ENCODE results near the gene NTMT1.
A peak's percentile ranks its signal among the peaks of the same experiment; 100 is the strongest.

Gene NTMT1

DNA sequence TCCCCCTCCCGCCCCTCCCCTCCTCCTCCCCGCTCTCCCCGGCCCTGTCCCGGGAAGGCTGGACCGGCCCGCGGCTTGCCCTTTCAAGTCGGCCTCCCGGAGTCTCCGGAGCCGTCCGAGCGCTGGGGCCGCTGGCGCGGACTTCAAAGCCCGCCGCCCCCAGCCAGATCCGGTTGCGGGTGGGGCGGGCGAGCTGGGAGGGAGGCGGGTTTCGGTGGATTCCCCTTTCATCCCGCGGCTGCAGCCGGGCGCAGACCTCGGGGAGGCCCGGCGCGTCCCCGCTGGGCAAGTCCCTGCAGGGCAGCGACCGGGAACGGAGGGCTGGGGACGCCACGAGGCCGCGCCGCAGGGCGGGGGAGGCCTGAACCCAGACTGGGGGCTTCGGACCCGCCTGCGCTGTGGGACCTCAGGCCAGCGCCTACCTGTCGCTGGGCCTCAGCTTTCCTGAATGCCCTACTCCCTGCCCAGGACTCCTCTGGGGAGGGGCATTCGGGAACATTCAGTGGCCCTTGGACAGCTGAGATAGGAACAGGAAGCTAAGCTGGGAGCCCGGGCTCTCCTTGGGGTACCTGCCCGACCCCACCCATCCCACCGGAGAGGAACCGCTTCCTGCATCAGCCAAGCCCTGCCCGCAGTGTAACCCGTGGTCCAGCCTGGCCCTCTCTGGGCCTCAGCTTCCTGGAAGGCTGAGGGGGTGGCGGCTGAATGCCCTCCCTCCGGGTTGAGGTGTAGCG, 28.4 kb upstream of the NTMT1 start:
- no peak for DNase-seq (ENCODE audit: low spot score)

DNA sequence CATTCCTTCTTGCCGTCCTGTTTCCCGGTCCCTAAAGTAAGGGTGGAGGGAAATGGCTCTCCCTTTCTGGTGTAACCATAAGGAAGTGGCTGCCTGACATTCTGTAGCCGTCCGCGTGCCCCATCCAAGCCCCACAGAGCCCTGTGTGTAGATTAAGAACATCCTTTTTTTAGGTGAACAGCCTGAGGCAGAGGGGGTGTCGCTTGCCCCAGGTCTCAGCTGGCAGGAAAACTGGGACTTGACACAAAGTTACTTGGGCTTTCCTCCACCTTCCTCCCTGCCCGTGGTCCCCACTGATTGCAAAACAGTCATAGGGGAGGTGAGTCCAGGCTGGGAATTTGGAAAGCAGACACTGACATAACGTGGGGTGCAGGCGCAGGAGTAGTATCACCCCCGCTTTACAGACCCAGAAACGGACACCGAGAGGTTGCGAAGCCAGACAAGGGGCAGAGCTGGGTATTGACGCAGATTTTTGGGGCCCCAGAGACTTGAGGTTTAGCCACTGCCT, 27.8 kb upstream of the NTMT1 start:
- no peak for DNase-seq (ENCODE audit: low spot score)

DNA sequence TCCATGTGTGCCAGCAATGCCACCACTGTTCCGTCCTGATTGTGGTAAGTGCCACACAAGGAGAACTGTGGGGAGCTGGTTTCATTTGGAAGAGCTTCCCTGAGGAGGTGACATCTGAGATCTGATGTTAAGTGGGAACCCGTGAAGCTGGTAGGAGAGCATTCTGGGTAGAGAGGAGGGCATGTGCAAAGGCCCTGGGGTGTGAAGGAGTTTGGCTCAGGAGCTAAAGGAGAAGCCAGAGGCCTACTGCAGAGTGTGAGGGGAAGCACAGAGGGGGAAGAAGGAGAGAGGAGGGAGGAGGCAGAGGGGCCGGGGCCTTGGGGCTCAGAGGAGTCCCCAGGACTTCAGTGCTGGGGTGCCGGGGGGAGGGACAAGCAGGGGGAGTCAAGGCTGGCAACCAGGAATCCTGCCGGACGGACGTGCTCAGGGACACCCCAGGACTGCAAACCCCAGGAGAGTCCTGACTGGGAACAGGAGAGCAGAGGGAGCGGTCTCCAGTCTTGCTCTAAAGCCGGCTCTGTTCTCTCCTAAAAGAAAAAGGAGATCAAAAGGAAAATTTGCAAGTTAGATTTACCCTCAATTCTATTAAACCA, 24.8 kb upstream of the NTMT1 start:
- no peak for DNase-seq (ENCODE audit: low spot score)

DNA sequence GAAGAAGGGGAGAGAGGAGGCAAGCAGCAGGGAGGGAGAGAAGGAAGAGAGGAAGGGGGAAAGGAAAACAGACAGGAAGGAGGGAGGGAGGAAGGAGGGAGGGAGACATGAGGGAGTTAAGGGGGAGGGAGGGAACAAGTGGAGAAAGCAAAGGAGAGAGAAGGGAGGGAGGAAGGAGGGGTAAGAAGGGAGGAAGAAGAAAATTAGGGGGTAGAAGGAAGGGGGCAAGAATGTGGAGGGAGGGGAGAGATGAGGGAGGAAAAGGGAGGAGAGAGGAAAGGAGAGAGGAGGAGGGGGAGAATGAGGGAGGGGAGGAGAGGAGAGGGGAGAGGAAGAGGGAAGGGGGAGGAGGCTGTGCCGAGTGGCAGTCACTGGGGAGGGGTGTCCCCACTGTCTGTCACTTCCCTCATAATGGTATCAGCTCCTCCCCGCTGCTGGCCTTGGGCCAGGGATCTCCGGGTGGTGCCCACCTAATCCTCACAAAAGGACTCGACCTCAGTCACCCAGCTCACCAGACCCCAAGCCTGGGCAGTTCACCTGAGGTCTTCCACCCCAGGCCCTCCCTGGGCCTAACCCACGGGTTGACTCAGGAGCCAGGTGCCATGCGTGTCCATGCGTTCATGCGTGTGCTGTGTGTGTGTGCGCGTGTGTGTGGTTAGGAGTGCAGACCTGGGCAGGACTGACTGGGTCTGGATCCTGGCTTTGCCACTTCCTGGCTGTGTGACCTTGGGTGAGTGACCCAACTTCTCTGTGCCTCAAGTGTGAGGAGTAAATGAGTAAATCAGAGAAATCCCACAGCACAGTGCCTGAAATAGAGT, 23.2 kb upstream of the NTMT1 start:
- DNase-seq (ENCODE audit: low spot score), result no peak

DNA sequence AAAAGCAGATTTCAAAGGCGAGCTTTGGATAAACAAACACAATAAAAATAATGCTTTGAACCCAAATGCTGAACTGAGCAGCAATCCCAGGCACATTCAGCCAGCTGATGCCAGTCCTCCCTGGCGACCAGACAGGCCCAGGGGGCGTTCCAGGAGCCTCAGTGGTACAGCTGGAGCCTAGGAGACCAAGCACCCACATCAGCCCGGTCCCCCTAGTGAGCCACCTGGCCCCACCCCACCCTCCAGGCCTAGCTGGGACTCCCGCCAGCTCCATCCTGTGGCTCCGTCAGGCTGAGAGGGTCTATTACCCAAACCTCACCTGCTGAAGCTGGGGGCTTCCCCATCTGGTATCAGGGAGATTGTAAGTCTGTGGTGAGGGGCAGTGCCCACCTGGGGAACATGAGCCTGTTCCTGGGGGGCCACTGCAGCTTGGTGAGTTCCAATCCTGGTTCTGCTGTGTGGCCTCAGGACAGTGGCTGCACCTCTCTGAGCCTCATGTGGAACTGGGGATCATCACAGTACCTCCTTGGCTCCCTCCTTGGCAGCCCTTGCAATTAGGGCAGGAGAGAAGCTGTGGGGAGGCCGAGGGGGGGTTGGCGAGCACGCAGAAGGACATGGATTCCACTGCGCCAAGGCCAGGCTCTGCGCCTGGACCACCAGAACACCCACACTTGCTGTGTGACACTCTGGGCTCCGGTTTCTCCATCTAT, 21.8 kb upstream of the NTMT1 start:
- DNase-seq (ENCODE audit: low spot score), result no peak

DNA sequence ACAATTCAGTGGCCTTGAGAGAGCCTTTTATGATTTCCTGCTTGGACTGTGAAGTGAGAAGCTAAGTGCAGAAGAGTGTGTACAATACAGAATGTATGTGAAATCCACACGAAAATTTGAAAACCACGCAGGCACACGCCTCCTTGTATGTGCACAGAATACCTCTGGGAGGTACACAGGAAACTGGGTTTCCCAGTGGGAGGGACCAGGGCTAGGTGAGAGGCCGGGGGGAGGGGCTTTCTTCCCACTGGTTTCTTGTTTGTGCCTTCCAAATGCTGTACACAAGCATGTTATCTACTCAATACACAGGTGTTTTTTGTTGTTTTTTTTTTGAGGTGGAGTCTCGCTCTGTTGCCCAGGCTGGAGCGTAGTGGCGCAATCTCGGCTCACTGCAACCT, 21.2 kb upstream of the NTMT1 start:
- no peak for DNase-seq (ENCODE audit: low spot score)

DNA sequence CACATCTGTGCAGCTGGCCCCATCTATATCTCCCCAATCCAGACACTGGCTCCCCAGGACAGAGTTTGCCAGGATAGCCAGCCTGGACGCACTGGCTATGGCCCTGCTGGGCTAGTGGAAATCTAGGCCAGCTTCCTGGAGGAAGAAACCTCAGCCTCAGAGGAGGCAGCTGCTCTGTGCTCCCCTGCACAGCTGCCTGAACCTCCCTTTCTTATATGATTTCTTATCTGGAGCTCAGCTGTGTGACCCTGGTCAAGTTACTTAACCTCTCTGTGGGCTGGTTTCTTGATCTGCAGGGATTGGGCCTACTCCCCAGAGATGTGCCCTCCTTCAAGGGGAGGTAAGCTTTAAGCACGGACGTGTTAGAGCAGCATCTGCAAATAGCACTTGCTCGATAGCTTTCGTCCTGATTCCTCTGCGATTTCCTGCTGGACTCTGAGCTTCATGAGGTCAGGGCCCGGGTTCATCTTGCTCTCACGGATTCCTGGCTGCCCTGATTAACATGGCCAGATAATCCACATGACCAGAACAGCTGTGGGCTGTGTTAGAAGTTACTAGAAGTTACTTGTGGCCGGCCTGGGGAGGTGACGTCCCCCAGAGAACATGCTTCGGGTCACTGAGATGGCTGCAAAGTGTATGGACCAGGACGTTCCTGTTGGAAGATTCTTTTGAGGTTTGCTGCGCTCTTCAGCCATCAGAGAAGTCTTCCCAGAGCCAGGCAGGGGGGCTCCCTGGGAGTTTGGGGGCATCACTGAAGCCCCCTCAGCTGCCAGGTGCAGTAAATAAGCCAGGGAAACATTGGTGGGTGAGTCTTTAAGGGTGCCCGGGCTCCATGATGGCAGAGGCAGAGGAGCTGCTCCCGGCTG, 19.6 kb upstream of the NTMT1 start:
- DNase-seq (ENCODE audit: low spot score), result no peak

DNA sequence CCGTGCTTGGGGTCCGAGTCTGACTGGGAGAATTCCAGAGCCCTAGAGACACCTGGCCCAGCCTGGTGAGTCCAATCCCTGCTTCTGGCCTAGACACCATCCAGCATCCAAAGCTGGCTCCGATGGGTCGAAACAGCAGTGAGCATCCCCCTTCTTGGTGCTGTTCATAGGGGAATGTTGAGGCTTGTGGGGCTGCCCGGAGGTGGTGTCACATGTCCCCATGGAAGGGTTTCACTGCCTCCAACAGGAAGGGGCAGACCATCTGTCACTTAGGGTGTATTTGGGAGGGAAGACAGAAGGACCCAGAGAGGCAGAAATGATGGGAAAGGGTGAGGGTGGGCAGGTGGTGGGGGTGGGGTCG, 19.0 kb upstream of the NTMT1 start:
- DNase-seq (ENCODE audit: low spot score), result no peak

DNA sequence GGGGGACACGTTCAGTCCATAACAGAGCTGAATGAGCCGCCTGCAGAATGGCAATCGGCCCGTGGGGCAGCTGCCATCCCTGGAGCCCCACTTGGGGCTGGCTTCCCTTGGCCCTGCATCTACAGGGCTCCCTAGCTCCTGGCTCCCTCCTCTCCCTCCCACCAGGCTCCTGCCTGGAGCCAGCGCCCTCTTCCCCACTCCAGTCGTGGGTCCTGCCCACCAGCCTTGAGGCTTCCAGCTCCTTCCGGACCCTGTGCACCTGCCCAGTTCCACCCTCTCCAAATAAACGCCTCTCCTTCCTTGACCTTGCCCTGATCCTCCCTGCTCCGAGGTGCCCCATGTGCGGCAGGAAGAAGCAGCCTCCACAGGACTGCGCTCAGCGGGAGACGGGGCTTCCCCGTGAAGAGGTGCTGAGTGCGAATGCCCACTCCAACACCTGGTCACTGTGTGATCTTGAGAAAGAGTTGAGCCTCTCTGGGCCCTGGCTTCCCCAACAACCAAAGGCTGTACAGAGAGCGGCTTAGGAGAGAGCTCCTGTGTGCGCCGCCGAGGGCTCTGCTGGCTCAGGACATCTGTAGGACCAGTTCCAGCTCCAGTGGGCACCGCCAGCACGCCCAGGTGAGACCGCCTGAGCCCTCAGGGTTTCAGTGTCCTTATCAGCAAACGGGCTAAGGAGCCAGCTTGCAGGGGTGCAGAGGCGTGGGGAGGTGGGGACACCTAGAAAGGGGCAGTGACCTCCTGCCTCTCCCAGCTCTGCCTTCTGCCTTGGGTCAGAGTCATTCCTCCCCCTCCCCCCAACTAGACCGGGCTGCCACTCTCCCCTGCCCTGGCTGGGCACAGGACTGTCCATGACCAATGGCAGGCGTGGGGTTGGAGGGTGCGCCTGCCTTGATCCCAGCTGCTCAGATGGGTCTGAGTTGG, 17.1 kb upstream of the NTMT1 start:
- DNase-seq (ENCODE audit: low spot score), result no peak

DNA sequence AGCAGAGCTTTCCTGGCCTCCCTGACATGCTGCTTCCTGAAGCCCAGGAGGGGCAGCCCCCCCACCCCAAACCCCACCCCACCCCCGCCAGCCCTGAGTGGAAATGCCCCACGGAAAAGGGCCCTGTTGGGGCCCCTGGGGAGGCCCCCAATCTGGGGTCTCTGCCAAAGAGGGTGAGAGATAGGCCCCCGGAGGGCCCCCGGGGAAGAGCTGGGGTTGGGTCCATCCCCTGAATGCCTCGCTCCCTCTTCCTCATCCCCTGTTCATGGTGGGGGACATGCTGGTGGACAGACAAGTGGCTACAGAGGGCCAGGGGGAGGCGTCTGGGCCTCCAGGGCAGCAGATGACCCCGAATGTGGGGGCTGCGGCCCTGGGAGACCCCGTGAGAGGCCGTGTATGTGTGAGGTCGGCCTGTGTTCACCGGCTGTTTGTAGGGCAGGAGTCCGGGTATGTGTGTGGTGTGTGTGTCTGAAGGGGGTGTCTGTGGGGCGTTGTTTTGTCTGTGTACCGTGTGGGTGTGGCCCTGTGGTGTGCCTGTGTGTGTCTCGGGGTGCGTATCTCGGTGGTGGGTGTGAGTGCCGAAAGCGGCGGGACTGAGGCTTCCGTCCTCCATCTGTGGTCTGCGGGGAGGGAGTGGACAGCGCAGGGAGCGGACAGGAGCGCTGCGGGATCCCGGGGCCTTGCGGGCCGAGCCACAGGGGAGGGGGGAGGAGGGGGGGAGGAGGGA, 16.3 kb upstream of the NTMT1 start:
- no peak for DNase-seq (ENCODE audit: low spot score)

DNA sequence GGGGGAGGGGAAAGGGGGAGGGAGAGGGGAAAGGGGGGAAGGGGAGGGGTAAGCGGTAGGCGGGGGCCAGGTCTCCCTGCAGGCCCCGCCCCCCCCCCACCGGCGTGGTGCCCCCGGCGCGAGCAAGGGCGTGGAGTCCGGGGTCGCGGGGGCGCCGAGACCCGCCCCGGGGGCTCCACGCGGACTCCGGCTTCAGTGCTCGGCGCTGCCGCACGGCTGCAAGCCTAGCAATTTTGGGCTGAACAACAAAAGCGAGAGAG, 15.8 kb upstream of the NTMT1 start:
- DNase-seq (ENCODE audit: low spot score), result no peak

DNA sequence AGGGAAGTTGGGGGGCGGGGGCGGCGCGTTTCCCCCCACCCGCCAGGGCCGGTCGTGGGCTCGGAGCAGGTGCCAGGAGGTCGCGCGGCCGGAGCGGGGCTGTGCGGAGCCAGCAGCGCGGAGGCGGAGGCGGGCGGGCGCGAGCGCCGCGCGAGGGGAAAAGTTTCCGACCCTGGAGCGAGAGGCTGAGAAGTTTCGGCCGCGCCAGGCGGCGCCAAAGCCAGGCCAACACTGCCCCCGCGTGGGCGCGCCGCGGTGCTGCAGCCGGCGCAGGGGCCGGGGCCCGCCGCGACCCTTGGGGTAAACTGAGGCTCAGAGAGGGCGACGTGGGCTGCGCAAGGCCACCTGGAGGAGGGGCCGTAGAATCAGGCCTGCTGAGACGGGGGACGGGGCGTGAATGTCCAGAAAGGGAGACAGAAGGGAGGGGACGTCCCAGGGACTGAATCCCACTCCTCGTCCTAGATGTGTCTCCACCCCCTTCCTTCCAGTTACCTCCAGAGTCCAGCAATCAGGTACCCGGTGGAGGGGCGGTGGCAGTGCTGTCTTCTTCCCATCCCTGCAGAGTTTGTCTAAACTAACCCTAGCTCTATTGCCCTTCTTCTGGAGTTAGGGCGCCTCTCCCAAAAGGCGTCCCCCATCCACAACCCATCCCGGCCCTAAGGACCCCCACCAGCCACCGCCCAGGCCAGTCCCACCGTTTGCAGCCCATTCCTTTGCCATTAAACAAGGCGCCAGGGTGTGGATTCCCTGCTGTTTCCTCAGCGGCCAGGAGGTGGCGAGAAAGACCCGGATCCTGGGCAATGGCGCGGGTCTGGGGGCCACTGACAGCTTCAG, 15.3 kb upstream of the NTMT1 start:
- peak; percentile 66 for DNase-seq (ENCODE audit: low spot score)

DNA sequence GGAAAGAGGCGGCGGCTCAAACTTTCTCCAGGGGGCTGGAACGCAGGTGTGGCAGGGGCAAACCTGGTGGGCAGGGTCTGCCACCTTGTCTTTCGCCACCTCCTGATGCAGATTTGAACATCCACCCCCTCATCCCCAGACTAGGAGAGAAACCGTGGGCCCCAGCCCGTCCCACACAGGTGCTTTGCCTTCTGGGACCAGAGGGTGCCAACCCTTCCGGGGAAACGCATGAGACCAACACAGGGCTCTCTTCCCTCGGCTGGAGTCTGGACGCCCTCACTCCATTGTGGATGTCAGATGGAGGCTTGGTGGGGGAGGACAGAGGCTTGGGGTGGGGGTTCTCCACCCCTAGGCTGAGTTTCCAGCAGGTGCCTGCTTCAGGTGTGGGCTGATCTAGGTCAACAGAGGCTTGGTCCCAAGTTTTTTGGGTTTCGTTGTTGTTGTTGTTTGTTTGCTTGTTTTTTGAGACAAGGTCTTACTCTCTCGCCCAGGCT, 14.6 kb upstream of the NTMT1 start:
- DNase-seq (ENCODE audit: low spot score), result no peak

DNA sequence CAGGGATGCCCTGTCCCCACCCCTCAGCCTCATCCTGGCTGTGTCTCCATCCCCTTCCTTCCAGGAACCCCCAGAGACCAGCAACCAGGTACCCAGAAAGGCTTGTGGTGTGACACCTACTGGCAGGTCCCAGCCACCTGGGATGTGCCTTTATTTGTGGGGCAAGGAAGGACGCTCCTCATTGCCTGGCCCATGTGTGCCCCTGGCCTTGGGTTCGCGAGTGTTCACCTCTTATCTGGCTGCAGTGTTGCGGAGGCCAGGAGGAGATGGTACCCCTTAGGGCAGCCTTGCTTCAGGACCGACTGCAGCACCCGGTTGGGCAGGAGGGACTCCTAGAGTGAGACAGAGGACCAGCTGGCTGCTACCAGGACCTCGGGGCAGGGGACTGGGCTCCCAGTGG, 13.8 kb upstream of the NTMT1 start:
- DNase-seq (ENCODE audit: low spot score), result no peak

DNA sequence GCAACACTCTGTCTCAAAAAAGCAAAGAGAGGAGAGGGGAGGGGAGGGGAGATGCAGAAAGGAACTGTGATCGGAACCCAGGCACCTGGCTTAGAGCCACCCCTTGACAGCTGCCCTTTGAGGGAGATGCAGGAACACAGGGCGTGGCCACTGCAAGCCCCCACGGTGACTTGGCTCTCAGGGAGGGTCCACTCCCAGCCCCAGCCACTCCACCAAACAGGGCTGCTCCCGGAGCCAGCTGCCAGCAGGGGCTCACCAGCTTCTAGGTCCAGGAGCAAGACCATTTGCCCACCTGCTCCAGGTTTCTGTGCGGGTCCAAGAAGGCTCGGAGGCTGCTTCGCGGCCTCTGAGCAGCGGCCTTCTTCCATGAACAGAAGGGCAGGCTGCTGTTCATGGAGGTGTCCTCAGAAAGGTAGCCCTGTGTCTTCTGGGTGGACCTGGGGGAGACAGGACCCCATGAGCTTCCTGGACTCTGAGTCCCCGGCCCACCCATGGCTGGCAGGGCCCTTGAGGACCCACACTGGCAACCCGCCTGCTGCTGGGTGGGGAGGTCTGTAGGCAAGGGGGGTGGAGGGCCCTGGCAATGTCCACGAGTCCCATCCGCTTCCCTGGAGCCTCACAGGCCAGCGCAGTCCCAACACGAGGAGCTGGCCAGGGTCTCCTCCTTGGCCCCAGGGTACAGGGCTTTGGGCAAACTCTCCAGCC, 13.0 kb upstream of the NTMT1 start:
- DNase-seq (ENCODE audit: low spot score), result no peak

DNA sequence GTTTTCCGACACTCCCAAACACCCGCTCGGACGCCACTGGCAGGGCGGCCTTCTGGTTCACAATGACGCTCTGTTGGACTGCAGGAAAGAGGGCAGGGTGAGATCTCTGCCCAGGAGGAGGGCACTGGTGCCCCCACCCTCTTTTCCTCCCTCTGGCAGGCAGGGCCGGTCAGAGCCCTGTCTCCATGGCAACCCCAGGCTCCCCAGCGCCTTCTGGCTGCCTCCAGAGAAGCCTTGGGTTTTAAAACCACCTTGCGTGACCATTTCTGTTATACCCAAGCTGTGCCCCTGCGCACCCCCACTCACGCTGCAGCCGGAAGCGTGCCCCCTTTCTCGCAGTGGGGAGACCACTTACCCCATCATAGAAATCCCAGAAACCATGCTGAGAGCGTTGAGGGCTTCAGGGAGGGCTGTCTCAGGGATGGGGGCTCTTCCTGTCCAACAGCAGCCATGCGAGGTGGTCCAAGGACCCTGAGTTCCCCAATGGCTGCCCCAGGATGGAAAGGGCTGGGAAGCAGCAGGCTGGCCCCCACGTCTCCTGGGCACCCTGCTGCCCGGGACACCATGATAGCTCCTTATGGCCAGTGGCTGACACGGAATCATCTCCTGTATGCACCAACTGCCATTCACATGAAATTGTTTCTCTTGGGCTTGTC, 12.3 kb upstream of the NTMT1 start:
- DNase-seq (ENCODE audit: low spot score), result no peak

DNA sequence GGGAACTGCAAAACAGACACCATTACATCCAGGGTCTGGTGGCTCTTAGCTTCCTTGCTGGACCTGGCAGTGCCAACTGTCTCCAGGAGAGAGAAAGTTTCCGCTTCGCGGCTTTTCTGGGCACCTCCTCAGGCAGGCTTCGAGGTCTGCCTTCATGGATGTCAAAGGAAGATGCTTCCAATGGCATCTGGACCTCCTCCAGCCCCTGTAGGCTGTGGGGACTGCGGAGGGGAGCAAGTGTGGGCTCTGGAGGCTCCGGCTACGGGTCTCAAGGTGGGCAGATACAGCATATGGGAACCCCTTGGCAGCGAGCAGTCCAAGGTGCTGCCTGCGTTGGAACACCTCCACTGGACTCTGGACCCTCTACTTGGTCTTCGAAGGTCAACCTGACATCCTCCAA, 11.0 kb upstream of the NTMT1 start:
- DNase-seq (ENCODE audit: low spot score), result no peak
